Stimulated activated CD4-positive, alpha-beta T cell treated with anti-CD3 and anti-CD28 coated beads, Interleukin-2, amount 100 ng/mL, for 4 hours (primary cell): ENCODE measurements around the gene LYPLA2.
A peak's percentile ranks its signal among the peaks of the same experiment; 100 is the strongest.

Source experiments
- DNase-seq: peaks from one replicate; pipeline ENCODE4 v3.0.0-alpha.2; 2020; ENCODE audit warnings: low read depth

The LYPLA2 gene

GRCh38 chr1:23790696-23791515, at the start of gene LYPLA2:
Gene LYPLA2 (plus strand): TSS chr1:23791145. CDS start chr1:23792683, 1,538 bp downstream.
- DNase-seq = peak; percentile 79

DNA sequence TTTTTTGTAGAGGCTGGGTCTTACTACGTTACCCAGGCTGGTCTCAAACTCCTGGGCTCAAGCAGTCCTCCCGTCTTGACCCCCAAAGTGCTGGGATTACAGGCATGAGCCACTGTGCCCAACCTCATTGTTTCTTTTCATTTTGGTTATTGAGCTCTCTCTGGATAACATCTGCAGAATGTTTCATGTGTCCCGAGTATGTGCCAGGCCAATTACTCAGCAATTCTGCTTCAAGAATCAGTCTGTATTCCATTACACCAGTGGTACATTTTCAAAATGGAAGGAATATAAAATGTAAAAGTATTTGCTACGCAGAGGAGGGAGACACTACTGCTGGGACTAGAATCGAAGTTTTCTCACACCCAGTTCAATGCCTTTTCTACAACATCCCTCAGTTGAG, 49.3 kb upstream of the LYPLA2 start:
- no peak for DNase-seq

- DNase-seq = no peak
These were observed 48.2 kb upstream of the LYPLA2 start for GRCh38 chr1:23742670-23743286.

GRCh38 chr1:23743287-23744152, 47.4 kb upstream of the LYPLA2 start, which contains the start of gene ELOA:
Gene ELOA (plus strand): TSS chr1:23743471. CDS start chr1:23743504, 33 bp downstream.
- peak; percentile 69 for DNase-seq

- DNase-seq = no peak
These were observed 45.4 kb upstream of the LYPLA2 start for GRCh38 chr1:23745515-23745914.

DNA sequence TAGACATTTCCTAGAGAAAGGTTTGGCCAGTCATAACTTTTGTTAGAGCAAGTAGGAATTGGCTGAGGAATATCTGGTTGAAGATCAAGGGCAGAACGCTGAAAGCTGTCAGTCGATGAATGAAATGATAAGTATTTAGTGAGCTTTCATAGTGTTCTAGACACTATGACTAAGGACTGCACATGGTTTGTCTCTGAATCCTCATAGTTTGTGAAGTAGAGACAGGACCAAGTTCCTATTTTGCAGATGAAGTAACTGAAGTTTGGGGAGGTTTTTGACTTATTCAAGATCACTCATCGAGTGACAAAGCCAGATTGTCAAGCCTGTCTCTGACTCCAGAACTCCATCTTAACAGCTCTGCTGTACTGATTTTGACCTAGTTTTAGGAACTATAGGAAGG, 42.9 kb upstream of the LYPLA2 start:
- DNase-seq = no peak

DNA sequence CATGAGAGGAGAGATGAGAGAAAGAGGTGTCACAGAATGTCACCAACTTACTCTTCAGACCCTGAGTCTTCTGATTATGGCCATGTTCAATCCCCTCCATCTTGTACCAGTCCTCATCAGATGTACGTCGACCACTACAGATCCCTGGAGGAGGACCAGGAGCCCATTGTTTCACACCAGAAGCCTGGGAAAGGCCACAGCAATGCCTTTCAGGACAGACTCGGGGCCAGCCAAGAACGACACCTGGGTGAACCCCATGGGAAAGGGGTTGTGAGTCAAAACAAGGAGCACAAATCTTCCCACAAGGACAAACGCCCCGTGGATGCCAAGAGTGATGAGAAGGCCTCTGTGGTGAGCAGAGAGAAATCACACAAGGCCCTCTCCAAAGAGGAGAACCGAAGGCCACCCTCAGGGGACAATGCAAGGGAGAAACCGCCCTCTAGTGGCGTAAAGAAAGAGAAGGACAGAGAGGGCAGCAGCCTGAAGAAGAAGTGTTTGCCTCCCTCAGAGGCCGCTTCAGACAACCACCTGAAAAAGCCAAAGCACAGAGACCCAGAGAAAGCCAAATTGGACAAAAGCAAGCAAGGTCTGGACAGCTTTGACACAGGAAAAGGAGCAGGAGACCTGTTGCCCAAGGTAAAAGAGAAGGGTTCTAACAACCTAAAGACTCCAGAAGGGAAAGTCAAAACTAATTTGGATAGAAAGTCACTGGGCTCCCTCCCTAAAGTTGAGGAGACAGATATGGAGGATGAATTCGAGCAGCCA, 39.7 kb upstream of the LYPLA2 start:
- no peak for DNase-seq

GRCh38 chr1:23751815-23752200, 39.1 kb upstream of the LYPLA2 start:
- no peak for DNase-seq

GRCh38 chr1:23752909-23753308, 38.0 kb upstream of the LYPLA2 start:
- DNase-seq = no peak

DNA sequence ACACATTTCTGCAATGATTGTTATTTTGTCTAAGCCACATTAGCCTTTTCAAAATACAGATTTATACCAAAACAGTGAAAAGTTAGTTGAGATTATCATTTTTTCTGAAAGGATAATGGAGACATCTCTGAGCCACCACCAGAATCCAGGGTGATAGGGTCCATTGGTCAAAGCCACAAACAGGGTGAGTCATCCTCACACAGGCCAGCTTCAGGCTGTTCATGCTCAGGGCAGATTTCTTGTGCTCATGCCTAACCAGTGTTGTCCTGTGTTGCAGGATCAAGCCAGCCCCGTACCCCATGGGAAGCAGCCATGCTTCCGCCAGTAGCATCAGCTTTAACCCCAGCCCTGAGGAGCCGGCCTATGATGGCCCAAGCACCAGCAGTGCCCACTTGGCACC, 34.3 kb upstream of the LYPLA2 start:
- no peak for DNase-seq

GRCh38 chr1:23757812-23758211, 33.1 kb upstream of the LYPLA2 start:
- DNase-seq = no peak

DNA sequence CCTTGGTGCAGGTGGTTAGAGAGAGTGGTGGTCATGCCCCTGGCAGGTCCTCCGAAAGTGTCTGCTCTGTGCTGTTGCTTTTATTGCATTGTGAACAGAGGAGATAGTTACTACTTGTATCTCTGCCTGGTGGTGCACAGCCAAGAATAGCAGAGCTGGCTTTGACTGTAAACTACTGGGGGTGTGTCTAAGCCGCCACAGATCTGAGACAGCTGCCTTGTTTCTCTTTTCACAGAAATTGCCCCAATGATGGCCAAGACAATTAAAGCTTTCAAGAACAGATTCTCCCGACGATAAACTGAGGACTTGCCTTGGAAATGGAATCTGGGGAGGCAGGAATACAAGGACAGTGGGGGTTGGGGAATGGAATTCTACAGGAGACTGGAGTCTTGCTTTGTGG, 31.7 kb upstream of the LYPLA2 start:
- DNase-seq = no peak

DNA sequence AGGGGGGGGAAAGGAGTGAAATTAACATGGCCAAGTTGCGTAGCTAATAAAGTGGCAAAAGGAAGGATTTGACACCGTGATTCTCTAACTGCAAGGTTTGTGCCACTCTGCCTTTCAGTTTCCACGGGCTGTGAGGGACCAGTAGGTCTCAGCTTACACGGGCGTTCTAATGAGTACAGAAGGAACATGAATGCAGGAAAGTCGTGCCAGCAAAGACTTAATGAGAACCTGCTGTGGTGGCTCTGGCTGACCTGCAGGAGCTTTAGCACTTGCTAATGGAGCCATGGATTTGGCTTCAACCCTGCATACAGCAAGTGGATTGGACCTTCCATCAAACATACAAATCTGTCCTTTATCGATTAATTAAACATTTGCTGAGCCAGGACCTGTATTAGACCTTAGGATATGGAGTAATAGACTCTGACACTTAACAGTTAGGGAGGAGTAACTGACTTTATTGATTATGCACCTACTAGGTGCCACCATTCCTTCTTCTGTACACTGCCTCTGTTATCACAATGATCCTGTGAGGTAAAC, 27.8 kb upstream of the LYPLA2 start:
- DNase-seq = no peak

- DNase-seq = no peak
These were observed 22.2 kb upstream of the LYPLA2 start for GRCh38 chr1:23768733-23769132.

DNA sequence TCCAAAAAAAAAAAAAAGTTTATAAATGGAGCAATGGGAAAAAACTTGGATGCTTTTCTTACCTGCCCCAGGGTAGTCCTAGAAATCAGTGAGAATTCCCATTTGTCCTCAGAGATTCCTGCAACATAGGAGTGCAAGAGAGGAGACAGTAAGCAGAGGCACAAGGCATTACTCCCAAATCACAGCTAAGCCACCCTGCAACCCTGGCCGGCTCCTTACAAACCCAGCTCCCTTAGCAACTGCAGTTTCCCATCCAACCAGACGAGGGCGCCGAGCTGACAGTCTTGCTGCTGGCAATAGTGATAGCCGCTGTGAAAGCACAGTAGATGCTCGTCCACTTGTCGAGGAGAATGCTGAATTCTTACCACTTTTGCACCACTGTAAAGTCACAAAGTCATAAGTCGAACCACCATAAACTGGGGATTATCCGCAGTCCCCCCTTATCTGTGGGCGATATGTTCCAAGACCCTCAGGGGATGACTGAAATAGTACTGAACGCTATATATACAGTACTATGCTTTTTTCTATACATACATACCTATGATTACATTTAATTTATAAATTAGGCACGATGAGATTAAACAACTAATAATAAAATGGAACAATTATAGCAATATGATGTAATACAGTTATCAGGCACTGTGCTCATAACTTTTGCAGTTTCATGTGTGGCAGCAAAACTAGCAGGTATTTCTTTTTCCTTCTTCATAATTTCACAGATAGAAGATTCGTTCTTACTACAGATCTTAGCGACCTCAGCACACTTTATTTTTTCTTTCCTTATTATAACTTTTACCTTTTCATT, 18.7 kb upstream of the LYPLA2 start:
- peak; percentile 78 for DNase-seq

DNA sequence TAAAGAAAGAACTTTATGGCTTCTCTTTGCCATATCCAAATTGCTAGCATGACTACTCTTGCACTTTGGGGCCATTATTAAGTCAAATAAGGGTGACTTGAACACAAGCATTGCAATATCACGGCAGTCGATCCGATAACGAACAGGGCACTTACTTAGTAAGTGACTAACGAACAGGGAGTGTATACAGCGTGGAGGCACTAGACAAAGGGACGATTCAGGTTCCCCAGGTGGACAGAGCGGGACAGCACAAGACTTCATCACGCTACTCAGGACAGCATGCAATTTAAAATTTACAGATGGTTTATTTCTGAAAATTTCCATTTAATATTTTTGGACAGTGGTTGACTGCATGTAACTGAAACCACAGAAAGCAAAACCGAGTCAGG, 18.1 kb upstream of the LYPLA2 start:
- DNase-seq = no peak

DNA sequence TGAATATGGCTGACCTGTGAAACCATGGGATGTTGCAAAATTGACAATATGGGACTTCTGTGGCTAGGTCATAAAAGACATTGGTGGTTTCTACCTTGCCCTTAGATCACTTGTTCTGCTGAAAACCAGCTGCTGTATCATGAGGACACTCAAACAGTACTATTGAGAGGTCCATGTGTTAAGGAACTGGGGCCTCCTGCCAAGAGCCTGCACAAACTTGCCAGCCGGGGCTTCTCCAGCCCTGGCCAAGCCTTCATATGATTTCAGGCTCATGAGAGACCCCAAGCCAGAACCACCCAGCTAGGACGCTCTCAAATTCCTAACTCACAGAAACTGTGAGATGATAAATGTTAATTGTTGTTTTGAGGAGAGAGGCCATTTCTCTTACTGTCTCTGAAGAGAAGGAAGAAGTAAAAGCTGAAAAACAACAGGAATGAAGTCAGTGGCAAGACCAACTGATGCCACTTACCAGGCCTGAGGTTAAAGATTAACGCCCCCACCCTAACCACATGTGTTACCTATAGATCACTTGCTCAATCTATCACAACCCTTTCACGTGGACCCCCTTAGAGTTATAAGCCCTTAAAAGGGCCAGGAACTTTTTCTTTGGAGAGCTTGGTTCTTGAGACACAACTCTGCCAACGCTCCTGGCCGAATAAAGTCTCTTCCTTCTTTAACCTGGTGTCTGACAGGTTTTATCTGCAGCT, 16.6 kb upstream of the LYPLA2 start:
- DNase-seq = no peak

- no peak for DNase-seq
These were observed 14.7 kb upstream of the LYPLA2 start for GRCh38 chr1:23776217-23776616.

DNA sequence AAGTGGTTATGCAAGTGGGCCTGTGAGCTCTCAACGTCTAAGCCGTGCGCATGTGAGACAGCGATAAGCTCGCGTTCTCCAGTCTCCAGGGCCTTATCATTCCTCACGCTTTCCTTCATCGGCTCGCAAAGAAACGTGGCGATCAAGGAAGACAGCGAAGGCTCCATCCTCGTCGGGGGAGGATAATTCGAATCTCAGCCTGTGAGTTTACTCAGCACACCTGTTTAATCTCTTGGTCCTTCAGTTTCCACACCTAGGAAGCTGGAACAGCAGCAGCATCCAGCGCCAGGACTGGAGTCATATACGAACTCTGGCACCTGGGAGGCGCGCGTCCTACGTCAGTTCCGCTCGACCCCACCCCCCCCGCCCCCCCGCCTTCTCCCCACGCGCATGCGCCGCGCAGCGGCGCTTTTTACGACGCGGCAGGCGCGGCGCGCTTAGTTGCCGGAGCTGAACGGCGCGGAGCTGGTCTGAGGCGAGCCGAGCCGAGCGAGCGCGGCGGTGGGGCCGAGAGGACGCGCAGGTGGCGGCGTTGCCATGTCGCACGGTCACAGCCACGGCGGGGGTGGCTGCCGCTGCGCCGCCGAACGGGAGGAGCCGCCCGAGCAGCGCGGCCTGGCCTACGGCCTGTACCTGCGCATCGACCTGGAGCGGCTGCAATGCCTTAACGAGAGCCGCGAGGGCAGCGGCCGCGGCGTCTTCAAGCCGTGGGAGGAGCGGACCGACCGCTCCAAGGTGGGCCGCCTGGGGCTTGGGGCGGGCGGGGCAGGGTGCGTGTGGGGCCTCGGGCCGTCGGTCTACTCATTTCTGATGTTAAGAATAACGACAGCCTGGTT, 12.7 kb upstream of the LYPLA2 start, which contains the start of gene PITHD1:
PITHD1 (plus strand) TSS at position 440 of the 836 bp plus-strand sequence; CDS start at position 538, 98 bp downstream.
- peak; percentile 68 for DNase-seq
